ENCODE measurements around the gene LIMCH1. TPM values are rescaled to one million over a fixed set of nuclear protein-coding genes. Genes with fewer than 3 reads are reported as not detected.

The LIMCH1 gene
- total RNA-seq, 1 experiment from 2014 or later: 19.7 TPM

DNA sequence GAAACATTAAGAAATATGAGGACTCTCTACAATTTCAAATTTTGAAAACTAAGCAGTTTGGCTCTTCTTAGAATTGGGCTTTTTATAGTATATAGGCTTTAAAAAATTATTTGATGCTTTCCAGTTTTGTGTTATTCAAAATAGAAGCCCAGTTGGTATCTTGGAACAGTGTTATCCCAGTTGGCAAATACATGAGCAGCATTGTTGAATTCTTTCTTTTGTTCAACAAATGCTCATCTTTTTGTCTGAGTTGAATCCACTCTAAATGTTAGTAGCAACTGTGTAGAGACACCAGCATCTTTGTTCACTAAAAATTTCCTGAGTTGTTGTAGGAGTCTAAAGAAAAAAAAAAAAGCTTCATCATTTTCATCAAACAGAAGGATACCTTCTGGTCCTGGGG, 41.0 kb upstream of the LIMCH1 start:
- Histone ChIP-seq H3K4me3 (ENCODE audit: low read length) (no peak overlapping the region), H2AFZ (ENCODE audit: low read length) (no peak overlapping the region), H3K9me2 (replicated peaks; ENCODE audit: low read length) (no peaks in the 10 kb centered on the region), H3K9me3 (ENCODE audit: low read length) (no peaks in the 10 kb centered on the region), H3K27me3 (ENCODE audit: low read length) (no peaks in the 10 kb centered on the region), H3K79me2 (ENCODE audit: low read length) (no peaks in the 10 kb centered on the region), H3K9ac (ENCODE audit: low read length) (no peak overlapping the region), H3K36me3 (ENCODE audit: low read depth, low read length) (no peaks in the 10 kb centered on the region), H3K27ac (ENCODE audit: low read length) (no peak overlapping the region), H4K20me1 (ENCODE audit: low read length) (no peaks in the 10 kb centered on the region), H3K4me2 (ENCODE audit: low read length) (no peak overlapping the region), H3F3A (ENCODE audit: low read length, unreplicated experiment) (no peaks in the 10 kb centered on the region), H3K4me1 (ENCODE audit: insufficient read depth, low read length) (no peaks in the 10 kb centered on the region)
- ChIA-PET POLR2A (ENCODE audit: unreplicated experiment) (no interaction called here), CTCF (no interaction called here)
- intact Hi-C loops (cut with micrococcal nuclease): no loop called here
- ATAC-seq (no peak), DNase-seq (no peak)
- TF ChIP-seq EZH2phosphoT487 (IDR thresholded peaks at IDR 0.05; ENCODE audit: borderline replicate concordance, low read length): no peak
- TF ChIP-seq EZH2 (IDR thresholded peaks at IDR 0.05; ENCODE audit: low read length, unreplicated experiment): no peak
- TF ChIP-seq, protein P1, sequence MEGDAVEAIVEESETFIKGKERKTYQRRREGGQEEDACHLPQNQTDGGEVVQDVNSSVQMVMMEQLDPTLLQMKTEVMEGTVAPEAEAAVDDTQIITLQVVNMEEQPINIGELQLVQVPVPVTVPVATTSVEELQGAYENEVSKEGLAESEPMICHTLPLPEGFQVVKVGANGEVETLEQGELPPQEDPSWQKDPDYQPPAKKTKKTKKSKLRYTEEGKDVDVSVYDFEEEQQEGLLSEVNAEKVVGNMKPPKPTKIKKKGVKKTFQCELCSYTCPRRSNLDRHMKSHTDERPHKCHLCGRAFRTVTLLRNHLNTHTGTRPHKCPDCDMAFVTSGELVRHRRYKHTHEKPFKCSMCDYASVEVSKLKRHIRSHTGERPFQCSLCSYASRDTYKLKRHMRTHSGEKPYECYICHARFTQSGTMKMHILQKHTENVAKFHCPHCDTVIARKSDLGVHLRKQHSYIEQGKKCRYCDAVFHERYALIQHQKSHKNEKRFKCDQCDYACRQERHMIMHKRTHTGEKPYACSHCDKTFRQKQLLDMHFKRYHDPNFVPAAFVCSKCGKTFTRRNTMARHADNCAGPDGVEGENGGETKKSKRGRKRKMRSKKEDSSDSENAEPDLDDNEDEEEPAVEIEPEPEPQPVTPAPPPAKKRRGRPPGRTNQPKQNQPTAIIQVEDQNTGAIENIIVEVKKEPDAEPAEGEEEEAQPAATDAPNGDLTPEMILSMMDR (conservative IDR thresholded peaks at IDR 0.05; ENCODE audit: low read depth, low read length): no peak
- BruUV-seq (replicated peaks): no TSS peak

DNA sequence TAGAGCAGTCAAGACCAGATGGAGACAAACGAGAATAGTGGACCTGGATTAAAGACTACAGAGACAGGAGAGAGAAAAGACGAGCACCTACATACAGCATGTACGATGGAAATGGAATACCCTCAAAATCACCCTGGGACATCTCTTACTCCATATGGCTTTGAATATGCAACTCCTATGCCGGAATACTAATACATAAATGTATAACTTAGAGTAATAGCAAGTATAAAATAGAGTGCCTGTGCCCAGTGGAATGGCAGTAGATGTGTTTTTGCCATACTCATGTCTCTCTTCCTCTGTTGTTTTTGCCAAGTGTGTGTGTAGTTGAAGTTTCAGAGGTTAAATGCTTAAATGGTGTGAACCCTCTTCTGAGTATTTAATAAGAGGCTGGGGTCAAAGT, 39.8 kb upstream of the LIMCH1 start:
- POLR2A ChIA-PET (ENCODE audit: unreplicated experiment): no interaction called here
- CTCF ChIA-PET: no interaction called here
- DNase-seq (no peak), ATAC-seq (no peak)
- H3K9ac ChIP-seq (ENCODE audit: low read length): no peak overlapping the region
- H2AFZ ChIP-seq (ENCODE audit: low read length): no peak overlapping the region
- H3K36me3 ChIP-seq (ENCODE audit: low read depth, low read length): no peaks in the 10 kb centered on the region
- intact Hi-C loops (cut with micrococcal nuclease): no loop called here
- no TSS peak for BruUV-seq (replicated peaks)
- no peaks in the 10 kb centered on the region for H3F3A ChIP-seq (ENCODE audit: low read length, unreplicated experiment)
- H3K4me3 ChIP-seq (ENCODE audit: low read length): no peak overlapping the region
- no peaks in the 10 kb centered on the region for H3K79me2 ChIP-seq (ENCODE audit: low read length)
- H3K9me2 ChIP-seq (replicated peaks; ENCODE audit: low read length): no peaks in the 10 kb centered on the region
- H3K27me3 ChIP-seq (ENCODE audit: low read length): no peaks in the 10 kb centered on the region
- H3K27ac ChIP-seq (ENCODE audit: low read length): no peak overlapping the region
- no peaks in the 10 kb centered on the region for H4K20me1 ChIP-seq (ENCODE audit: low read length)
- TF ChIP-seq, protein P1 (conservative IDR thresholded peaks at IDR 0.05; ENCODE audit: low read depth, low read length): no peak
- no peak for TF ChIP-seq EZH2phosphoT487 (IDR thresholded peaks at IDR 0.05; ENCODE audit: borderline replicate concordance, low read length)
- no peaks in the 10 kb centered on the region for H3K4me1 ChIP-seq (ENCODE audit: insufficient read depth, low read length)
- no peaks in the 10 kb centered on the region for H3K9me3 ChIP-seq (ENCODE audit: low read length)
- no peak overlapping the region for H3K4me2 ChIP-seq (ENCODE audit: low read length)

DNA sequence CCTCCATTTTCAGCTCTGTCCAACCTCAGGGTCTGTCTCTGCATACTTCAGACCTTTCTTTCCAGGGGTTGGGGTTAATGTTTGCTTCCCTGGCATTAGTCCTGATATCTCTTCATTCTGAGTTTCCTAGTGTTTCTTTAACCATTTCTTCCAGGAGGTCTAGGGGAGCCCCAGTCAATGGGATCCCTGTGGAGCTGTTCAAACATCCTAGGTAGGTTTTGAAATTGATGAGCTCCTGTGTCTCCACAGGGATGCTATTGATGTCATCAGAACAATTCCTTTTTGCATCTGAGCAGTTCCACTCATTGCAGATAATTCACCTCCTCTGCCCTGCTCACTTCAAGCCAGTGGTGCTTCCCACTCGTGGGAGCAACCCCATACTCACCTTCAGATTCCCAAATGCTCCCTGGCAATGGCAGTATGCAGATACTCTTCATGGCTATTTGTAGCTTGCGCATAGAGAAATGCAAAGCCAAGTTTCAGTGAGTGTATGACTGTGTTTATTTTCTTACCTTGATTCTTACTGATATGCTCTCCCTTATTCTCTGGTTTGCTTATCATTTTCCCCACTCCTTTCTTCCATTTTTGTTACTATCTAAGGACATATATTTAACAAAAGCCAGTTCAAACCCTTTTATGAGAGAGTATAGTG, 33.7 kb upstream of the LIMCH1 start:
- no peak overlapping the region for H2AFZ ChIP-seq (ENCODE audit: low read length)
- no peaks in the 10 kb centered on the region for H3F3A ChIP-seq (ENCODE audit: low read length, unreplicated experiment)
- intact Hi-C loops (cut with micrococcal nuclease): no loop called here
- ChIA-PET CTCF (no interaction called here), POLR2A (ENCODE audit: unreplicated experiment) (no interaction called here)
- no peak overlapping the region for H3K4me2 ChIP-seq (ENCODE audit: low read length)
- no peaks in the 10 kb centered on the region for H3K9me2 ChIP-seq (replicated peaks; ENCODE audit: low read length)
- no peaks in the 10 kb centered on the region for H3K36me3 ChIP-seq (ENCODE audit: low read depth, low read length)
- H3K79me2 ChIP-seq (ENCODE audit: low read length): no peaks in the 10 kb centered on the region
- BruUV-seq (replicated peaks): no TSS peak
- no peaks in the 10 kb centered on the region for H4K20me1 ChIP-seq (ENCODE audit: low read length)
- H3K27me3 ChIP-seq (ENCODE audit: low read length): no peaks in the 10 kb centered on the region
- no peak overlapping the region for H3K4me3 ChIP-seq (ENCODE audit: low read length)
- H3K9ac ChIP-seq (ENCODE audit: low read length): no peak overlapping the region
- ATAC-seq (no peak), DNase-seq (no peak)
- TF ChIP-seq EZH2phosphoT487 (IDR thresholded peaks at IDR 0.05; ENCODE audit: borderline replicate concordance, low read length) (no peak), EZH2 (IDR thresholded peaks at IDR 0.05; ENCODE audit: low read length, unreplicated experiment) (no peak)
- TF ChIP-seq, protein P1 (conservative IDR thresholded peaks at IDR 0.05; ENCODE audit: low read depth, low read length): no peak
- no peaks in the 10 kb centered on the region for H3K9me3 ChIP-seq (ENCODE audit: low read length)
- H3K4me1 ChIP-seq (ENCODE audit: insufficient read depth, low read length): no peaks in the 10 kb centered on the region; the same call in 1 of the 2 replicates
- H3K27ac ChIP-seq (ENCODE audit: low read length): no peak overlapping the region

Measured in PC-3 (cell line).